Endothelial cell of coronary artery (primary cell): ENCODE data around the gene TMEM196. TPM values are rescaled to one million over a fixed set of nuclear protein-coding genes. Genes with fewer than 3 reads are reported as not detected.

Experiments
- total RNA-seq: library from RNA; depleted of rRNA; stranded (reverse); fragments of >200 nt; gene quantifications from 2 replicates; pipeline ENCODE4 v1.2.3, GENCODE V29; 2014

Gene TMEM196
- total RNA-seq = not detected in 2 replicates

GRCh38 chr7:19772841-19773760 is at the start of gene TMEM196:
Gene TMEM196 (minus strand): TSS chr7:19773617. CDS start chr7:19772696, 921 bp downstream.

GRCh38 chr7:19708397-19709248 is 64.8 kb downstream of the TMEM196 start, which contains the start of gene POLR1F:
Gene POLR1F (minus strand): TSS chr7:19709037. CDS start chr7:19709016, 21 bp downstream.

Other genes with a start within 250 kb of the TMEM196 start
- gene POLR1F, start 64.6 kb downstream of the TMEM196 start, total RNA-seq = 21.6 and 25.2 TPM in 2 replicates